ENCODE results near the gene ANKRD16. TPM values are rescaled to one million over a fixed set of nuclear protein-coding genes. Genes with fewer than 3 reads are reported as not detected.

The ANKRD16 gene
- total RNA-seq, 3 donors from 2014 or later (not counting 1 experiment from before 2014, with no cell fraction given), result 2.6 to 3.1 (median 3.0) TPM

- H3K27ac Mint-ChIP-seq, result no peak overlapping the region
- H3K4me1 ChIP-seq (ENCODE audit: control insufficient read depth, insufficient read depth, low read length), result no peaks in the 10 kb centered on the region
- H3K9me3 Mint-ChIP-seq, result no peaks in the 10 kb centered on the region
- ATAC-seq (no peak), DNase-seq (no peak)
- no peak overlapping the region for H3K27ac ChIP-seq (ENCODE audit: low read length)
- H3K36me3 ChIP-seq (ENCODE audit: control insufficient read depth, insufficient read depth, low read length), result peaks cover 85% of the 10 kb centered on the region
- no peaks in the 10 kb centered on the region for H3K4me1 Mint-ChIP-seq
- TF ChIP-seq CTCF (IDR thresholded peaks at IDR 0.05), result no peak
- H3K4me3 ChIP-seq (ENCODE audit: low read length), result no peak overlapping the region
- H3K9me3 ChIP-seq (ENCODE audit: control insufficient read depth, insufficient read depth, low read length), result no peaks in the 10 kb centered on the region
- WGBS (ENCODE audit: insufficient coverage), result 99% methylated on average over 4 of the region's 7 CpGs
- no peak overlapping the region for H3K4me3 Mint-ChIP-seq
- H3K36me3 Mint-ChIP-seq, result peaks cover 19% of the 10 kb centered on the region
- H3K27me3 Mint-ChIP-seq (ENCODE audit: low read depth in 2 of 2), result no peaks in the 10 kb centered on the region
- no peaks in the 10 kb centered on the region for H3K27me3 ChIP-seq (ENCODE audit: control insufficient read depth, insufficient read depth, low read length)
- intact Hi-C loops (cut with micrococcal nuclease), result no loop called here
These were observed 29.9 kb upstream of the ANKRD16 start for GRCh38 chr10:5919568-5919967.

- H3K27ac ChIP-seq (ENCODE audit: low read length), result no peak overlapping the region
- no peak overlapping the region for H3K27ac Mint-ChIP-seq
- 100% methylated on average over 4 of the region's 4 CpGs for WGBS (ENCODE audit: insufficient coverage)
- H3K4me1 Mint-ChIP-seq, result no peaks in the 10 kb centered on the region
- DNase-seq (no peak), ATAC-seq (no peak)
- no peaks in the 10 kb centered on the region for H3K9me3 Mint-ChIP-seq
- intact Hi-C loops (cut with micrococcal nuclease), result no loop called here
- H3K4me1 ChIP-seq (ENCODE audit: control insufficient read depth, insufficient read depth, low read length), result no peaks in the 10 kb centered on the region
- no peak overlapping the region for H3K4me3 ChIP-seq (ENCODE audit: low read length)
- H3K9me3 ChIP-seq (ENCODE audit: control insufficient read depth, insufficient read depth, low read length), result no peaks in the 10 kb centered on the region
- no peak overlapping the region for H3K4me3 Mint-ChIP-seq
- peaks cover 88% of the 10 kb centered on the region for H3K36me3 ChIP-seq (ENCODE audit: control insufficient read depth, insufficient read depth, low read length)
- no peaks in the 10 kb centered on the region for H3K27me3 Mint-ChIP-seq (ENCODE audit: low read depth in 2 of 2)
- no peaks in the 10 kb centered on the region for H3K27me3 ChIP-seq (ENCODE audit: control insufficient read depth, insufficient read depth, low read length)
- no peak for TF ChIP-seq CTCF (IDR thresholded peaks at IDR 0.05)
- peaks cover 26% of the 10 kb centered on the region for H3K36me3 Mint-ChIP-seq
These were observed 29.1 kb upstream of the ANKRD16 start for GRCh38 chr10:5918763-5919162.

- intact Hi-C loops (cut with micrococcal nuclease), result no loop called here
- WGBS (ENCODE audit: insufficient coverage), result 98% methylated on average over 13 of the region's 13 CpGs
- peaks cover 32% of the 10 kb centered on the region for H3K36me3 Mint-ChIP-seq
- no peaks in the 10 kb centered on the region for H3K9me3 Mint-ChIP-seq
- TF ChIP-seq CTCF (IDR thresholded peaks at IDR 0.05), result no peak
- no peaks in the 10 kb centered on the region for H3K4me1 Mint-ChIP-seq
- no peaks in the 10 kb centered on the region for H3K4me1 ChIP-seq (ENCODE audit: control insufficient read depth, insufficient read depth, low read length)
- peaks cover 88% of the 10 kb centered on the region for H3K36me3 ChIP-seq (ENCODE audit: control insufficient read depth, insufficient read depth, low read length)
- no peaks in the 10 kb centered on the region for H3K9me3 ChIP-seq (ENCODE audit: control insufficient read depth, insufficient read depth, low read length)
- no peak overlapping the region for H3K27ac Mint-ChIP-seq
- ATAC-seq, result no peak
- no peaks in the 10 kb centered on the region for H3K27me3 ChIP-seq (ENCODE audit: control insufficient read depth, insufficient read depth, low read length)
- no peaks in the 10 kb centered on the region for H3K27me3 Mint-ChIP-seq (ENCODE audit: low read depth in 2 of 2)
- DNase-seq, result no peak
- no peak overlapping the region for H3K4me3 ChIP-seq (ENCODE audit: low read length)
- no peak overlapping the region for H3K27ac ChIP-seq (ENCODE audit: low read length)
- no peak overlapping the region for H3K4me3 Mint-ChIP-seq
These were observed 27.6 kb upstream of the ANKRD16 start for GRCh38 chr10:5917305-5917704.

GRCh38 chr10:5915451-5915850, 25.8 kb upstream of the ANKRD16 start:
- no peak for DNase-seq
- Histone ChIP-seq H3K27ac (ENCODE audit: low read length) (no peak overlapping the region), H3K4me3 (ENCODE audit: low read length) (no peak overlapping the region), H3K4me1 (ENCODE audit: control insufficient read depth, insufficient read depth, low read length) (no peaks in the 10 kb centered on the region), H3K27me3 (ENCODE audit: control insufficient read depth, insufficient read depth, low read length) (no peaks in the 10 kb centered on the region), H3K36me3 (ENCODE audit: control insufficient read depth, insufficient read depth, low read length) (peaks cover 89% of the 10 kb centered on the region), H3K9me3 (ENCODE audit: control insufficient read depth, insufficient read depth, low read length) (no peaks in the 10 kb centered on the region)
- intact Hi-C loops (cut with micrococcal nuclease), result no loop called here
- Mint-ChIP-seq H3K36me3 (peaks cover 20% of the 10 kb centered on the region), H3K9me3 (no peaks in the 10 kb centered on the region), H3K4me3 (no peak overlapping the region), H3K27ac (no peak overlapping the region), H3K4me1 (no peaks in the 10 kb centered on the region), H3K27me3 (ENCODE audit: low read depth in 2 of 2) (no peaks in the 10 kb centered on the region)
- no peak for TF ChIP-seq CTCF (IDR thresholded peaks at IDR 0.05)
- 96% methylated on average over 14 of the region's 14 CpGs for WGBS (ENCODE audit: insufficient coverage)
- ATAC-seq, result no peak
